ENCODE measurements around the gene CCDC116. TPM values are rescaled to one million over a fixed set of nuclear protein-coding genes. Genes with fewer than 3 reads are reported as not detected.
"Not testable (repeated sequence)": the region's sequence is repeated elsewhere in the genome, so short reads cannot be mapped to it uniquely, and the experiment has no call there.

The CCDC116 gene
- total and polyA plus RNA-seq, 11 donors = 0.18 to 1.3 (median 0.26) TPM; not detected in 4

- ATAC-seq (no peak), DNase-seq (peak in 1 of 5 donors; percentile 55)
- H3K4me1 ChIP-seq = peaks cover 0 to 5% (median 4%) of the 10 kb centered on the region in 12 donors
- intact Hi-C loops (cut with DNase I) = loop anchor here in 2 of 10 donors (5.0 to 10.0 kb wide), 2 partner anchors 50 to 58 kb away; no protein-coding TSS in a partner anchor
- no peaks in the 10 kb centered on the region for H3K27me3 ChIP-seq
- H3K9me3 ChIP-seq = no peaks in the 10 kb centered on the region
- WGBS, 4 donors = 87 to 91% (median 88%) methylated on average over 18 to 19 of the region's 19 CpGs
- H3K36me3 ChIP-seq = no peaks in the 10 kb centered on the region
- no peak overlapping the region for H3K27ac ChIP-seq
- H3K4me3 ChIP-seq = no peak overlapping the region
- TF ChIP-seq POLR2A (IDR thresholded peaks at IDR 0.05) (no peak), CTCF (IDR thresholded peaks at IDR 0.05) (no peak)
Measured at GRCh38 chr22:21634844-21635243, 2.3 kb downstream of the CCDC116 start.

GRCh38 chr22:21635771-21636510 lies 3.4 kb downstream of the CCDC116 start:
- no peak for DNase-seq
- WGBS, 4 donors = 79 to 91% (median 88%) methylated on average over 14 to 15 of the region's 15 CpGs
- Histone ChIP-seq H3K4me3 (no peak overlapping the region), H3K9me3 (no peaks in the 10 kb centered on the region), H3K27ac (no peak overlapping the region), H3K36me3 (no peaks in the 10 kb centered on the region), H3K4me1 (peaks cover 0 to 3% (median 0%) of the 10 kb centered on the region in 12 donors), H3K27me3 (no peaks in the 10 kb centered on the region)
- intact Hi-C loops (cut with DNase I) = loop anchor here in 1 of 10 donors (10.0 kb wide), 1 partner anchor 51 kb away; no protein-coding TSS in a partner anchor
- no peak for ATAC-seq
- TF ChIP-seq CTCF (IDR thresholded peaks at IDR 0.05) (no peak), POLR2A (IDR thresholded peaks at IDR 0.05) (no peak)

- Histone ChIP-seq H3K27ac (no peak overlapping the region), H3K36me3 (no peaks in the 10 kb centered on the region)
- WGBS, 4 donors = 91 to 95% (median 93%) methylated on average over 17 of the region's 17 CpGs
Measured at GRCh38 chr22:21636629-21637218, 4.2 kb downstream of the CCDC116 start.

GRCh38 chr22:21637450-21637849 lies 4.9 kb downstream of the CCDC116 start:
- intact Hi-C loops (cut with DNase I) = loop anchor here in 1 of 10 donors (10.0 kb wide), 1 partner anchor 53 kb away; no protein-coding TSS in a partner anchor

More at GRCh38 chr22:21636629-21637218, 4.2 kb downstream of the CCDC116 start:
- TF ChIP-seq CTCF (IDR thresholded peaks at IDR 0.05) = no peak
- TF ChIP-seq POLR2A (IDR thresholded peaks at IDR 0.05) = no peak
- intact Hi-C loops (cut with DNase I) = loop anchor here in 1 of 10 donors (10.0 kb wide), 1 partner anchor 52 kb away; no protein-coding TSS in a partner anchor
- no peak for ATAC-seq
- H3K4me3 ChIP-seq = no peak overlapping the region
- H3K27me3 ChIP-seq = no peaks in the 10 kb centered on the region
- peaks cover 0 to 11% (median 7%) of the 10 kb centered on the region in 12 donors for H3K4me1 ChIP-seq
- no peak for DNase-seq
- no peaks in the 10 kb centered on the region for H3K9me3 ChIP-seq

More at GRCh38 chr22:21637450-21637849, 4.9 kb downstream of the CCDC116 start:
- 83 to 87% (median 85%) methylated on average over 2 of the region's 2 CpGs for WGBS, 4 donors
- not testable (repeated sequence) for H3K4me3 ChIP-seq, DNase-seq, H3K9me3 ChIP-seq, H3K27ac ChIP-seq, H3K36me3 ChIP-seq, ATAC-seq, H3K27me3 ChIP-seq
- peaks cover 0 to 12% (median 7%) of the 10 kb centered on the region in 12 donors for H3K4me1 ChIP-seq
